HS-27A (cell line): Measurements from ENCODE around the gene FOXL1.

ENCODE experiments used
- DNase-seq: peaks from one replicate; pipeline ENCODE4 v3.0.0-alpha.2; 2012; ENCODE audit warnings: low read depth, missing footprints

FOXL1 gene

GRCh38 chr16:86605950-86606349 lies 27.6 kb downstream of the FOXL1 start:
- no peak for DNase-seq

GRCh38 chr16:86608301-86608747 lies 30.0 kb downstream of the FOXL1 start:
- DNase-seq = no peak

- peak; percentile 98 for DNase-seq
Measured at GRCh38 chr16:86609115-86609514, 30.8 kb downstream of the FOXL1 start.

- DNase-seq = no peak
Measured at GRCh38 chr16:86609661-86610060, 31.3 kb downstream of the FOXL1 start.

- no peak for DNase-seq
Measured at GRCh38 chr16:86610779-86611524, 32.6 kb downstream of the FOXL1 start.

- DNase-seq = no peak
Measured at GRCh38 chr16:86611525-86611855, 33.1 kb downstream of the FOXL1 start.

- no peak for DNase-seq
Measured at GRCh38 chr16:86611941-86612340, 33.6 kb downstream of the FOXL1 start.

- DNase-seq = no peak
Measured at GRCh38 chr16:86614699-86615098, 36.4 kb downstream of the FOXL1 start.

- DNase-seq = no peak
Measured at GRCh38 chr16:86616906-86617305, 38.6 kb downstream of the FOXL1 start.

- no peak for DNase-seq
Measured at GRCh38 chr16:86618431-86619238, 40.3 kb downstream of the FOXL1 start.

GRCh38 chr16:86619239-86619794 lies 41.0 kb downstream of the FOXL1 start:
- no peak for DNase-seq

- no peak for DNase-seq
Measured at GRCh38 chr16:86620184-86620583, 41.8 kb downstream of the FOXL1 start.

- no peak for DNase-seq
Measured at GRCh38 chr16:86621966-86622365, 43.6 kb downstream of the FOXL1 start.

- DNase-seq = no peak
Measured at GRCh38 chr16:86622700-86623615, 44.6 kb downstream of the FOXL1 start.

- no peak for DNase-seq
Measured at GRCh38 chr16:86625029-86625428, 46.7 kb downstream of the FOXL1 start.

GRCh38 chr16:86625821-86626220 lies 47.5 kb downstream of the FOXL1 start:
- no peak for DNase-seq

- DNase-seq = no peak
Measured at GRCh38 chr16:86626284-86626683, 47.9 kb downstream of the FOXL1 start.

- no peak for DNase-seq
Measured at GRCh38 chr16:86626966-86627365, 48.6 kb downstream of the FOXL1 start.

GRCh38 chr16:86628614-86629013 lies 50.3 kb downstream of the FOXL1 start:
- DNase-seq = no peak

- no peak for DNase-seq
Measured at GRCh38 chr16:86630471-86630870, 52.1 kb downstream of the FOXL1 start.

- DNase-seq = no peak
Measured at GRCh38 chr16:86631444-86631843, 53.1 kb downstream of the FOXL1 start.
